PC-3 (cell line): Measurements from ENCODE around the gene GALNT18. TPM values are rescaled to one million over a fixed set of nuclear protein-coding genes. Genes with fewer than 3 reads are reported as not detected.

Source experiments
- ATAC-seq: fragments of 200-7000 bp; cut with Tn5 transposase; 2 replicates; pipeline ENCODE4 v1.9.1; 2020; ENCODE audit warnings: mild to moderate bottlenecking, moderate library complexity
- BruUV-seq: library from RNA; stranded (reverse); fragments of 400-500 nt; replicated peaks from 2 replicates; lab custom pipeline; 2021; lab: Mats Ljungman, UMichigan
- CTCF ChIA-PET: fragments of 300-600 bp; sonication (Branson Sonifier 250); formaldehyde crosslinking; loops from one replicate; lab custom pipeline; 2022; ENCODE audit warnings: antibody characterized with exemption; lab: Charles Lee
- POLR2A ChIA-PET: fragments of 300-600 bp; sonication (Branson Sonifier 250); formaldehyde crosslinking; loops from one replicate; lab custom pipeline; 2022; ENCODE audit warnings: antibody characterized with exemption; ENCODE audit not compliant: unreplicated experiment; lab: Charles Lee
- DNase-seq: peaks from one replicate; pipeline ENCODE4 v3.0.0-alpha.2; 2015
- H2AFZ ChIP-seq: fragments of 300-600 bp; sonication (generic); 2 replicates; pipeline ENCODE4 v1.6.0; 2016; ENCODE audit warnings: antibody characterized with exemption, low read length
- H3F3A ChIP-seq: fragments of 300-600 bp; sonication (generic); one replicate; pipeline ENCODE4 v1.6.0; 2017; ENCODE audit warnings: antibody characterized with exemption, low read length, control low read depth, mild to moderate bottlenecking; ENCODE audit not compliant: unreplicated experiment
- H3K27ac ChIP-seq: fragments of 300-600 bp; sonication (generic); 2 replicates; pipeline ENCODE4 v1.5.1; 2016; ENCODE audit warnings: mild to moderate bottlenecking, low read length
- H3K27me3 ChIP-seq: fragments of 300-600 bp; sonication (generic); 2 replicates; pipeline ENCODE4 v1.6.1; 2016; ENCODE audit warnings: low read length, mixed read lengths
- H3K36me3 ChIP-seq: fragments of 300-600 bp; sonication (generic); 2 replicates; pipeline ENCODE4 v1.6.1; 2016; ENCODE audit warnings: low read depth, mixed run types, low read length, mixed read lengths
- H3K4me1 ChIP-seq: fragments of 300-600 bp; sonication (generic); 2 replicates; pipeline ENCODE4 v1.5.1; 2016; ENCODE audit warnings: low read length; ENCODE audit not compliant: insufficient read depth
- H3K4me2 ChIP-seq: fragments of 300-600 bp; sonication (generic); 2 replicates; pipeline ENCODE4 v1.6.0; 2016; ENCODE audit warnings: low read length
- H3K4me3 ChIP-seq: fragments of 300-600 bp; sonication (generic); 2 replicates; pipeline ENCODE4 v1.5.1; 2016; ENCODE audit warnings: mild to moderate bottlenecking, low read length, mixed read lengths
- H3K79me2 ChIP-seq: fragments of 300-600 bp; sonication (generic); 2 replicates; pipeline ENCODE4 v1.6.1; 2017; ENCODE audit warnings: low read length, mixed read lengths
- H3K9ac ChIP-seq: fragments of 300-600 bp; sonication (generic); 2 replicates; pipeline ENCODE4 v1.6.0; 2016; ENCODE audit warnings: mild to moderate bottlenecking, low read length
- H3K9me2 ChIP-seq: fragments of 300-600 bp; sonication (generic); replicated peaks from 2 replicates; pipeline ENCODE4 v1.6.1; 2016; ENCODE audit warnings: mixed run types, low read length, mixed read lengths
- H3K9me3 ChIP-seq: fragments of 300-600 bp; sonication (generic); 2 replicates; pipeline ENCODE4 v1.6.1; 2016; ENCODE audit warnings: low read length, mixed read lengths
- H4K20me1 ChIP-seq: fragments of 300-600 bp; sonication (generic); 2 replicates; pipeline ENCODE4 v1.6.1; 2016; ENCODE audit warnings: low read length, mixed read lengths
- EZH2 ChIP-seq: fragments of 300-600 bp; sonication (generic); IDR thresholded peaks from one replicate; pipeline ENCODE4 v1.6.1; 2017; ENCODE audit warnings: antibody characterized with exemption, mild to moderate bottlenecking, low read length; ENCODE audit not compliant: unreplicated experiment
- EZH2phosphoT487 ChIP-seq: fragments of 300-600 bp; sonication (generic); IDR thresholded peaks from 2 replicates; pipeline ENCODE4 v1.6.1; 2018; ENCODE audit warnings: mild to moderate bottlenecking, antibody characterized with exemption, low read length, borderline replicate concordance
- intact Hi-C: fragments of 100-400 bp; cut with micrococcal nuclease; formaldehyde crosslinking; loops from 2 replicates; pipeline ENCODE4 v1.9.0; 2023
- total RNA-seq: library from RNA; depleted of rRNA; stranded (reverse); fragments of >200 nt; gene quantifications from 2 replicates; pipeline ENCODE4 v1.2.3, GENCODE V29; 2014
- TF ChIP-seq, protein P1 (sequence below): fragments of 300-600 bp; sonication (generic); conservative IDR thresholded peaks from 2 replicates; pipeline ENCODE4 v1.5.1; 2017; ENCODE audit warnings: antibody characterized with exemption, low read depth, mild to moderate bottlenecking, low read length

The GALNT18 gene
- total RNA-seq, 1 experiment from 2014 or later: 34.5 TPM

DNA sequence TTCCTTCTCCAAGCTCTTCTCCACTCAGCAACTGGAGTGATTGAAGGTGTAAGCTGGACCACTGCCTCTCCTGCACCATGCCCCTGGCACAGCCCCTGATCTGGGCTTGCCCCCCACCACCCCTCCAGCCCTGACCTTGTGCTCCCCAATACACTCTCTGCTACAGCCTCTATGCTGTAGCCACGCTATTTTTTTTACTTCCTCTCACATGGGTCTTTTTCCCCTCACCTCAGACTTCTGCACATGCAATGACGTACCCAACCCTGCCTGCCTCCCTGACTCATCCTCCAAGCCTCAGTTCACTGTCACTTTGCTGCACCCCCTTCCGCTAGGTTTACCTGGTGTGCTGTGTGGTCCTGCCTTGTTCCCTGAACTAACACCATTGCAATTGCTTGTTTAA is 277.8 kb downstream of the GALNT18 start:
- H3K9ac ChIP-seq: no peak overlapping the region
- TF ChIP-seq, protein P1, sequence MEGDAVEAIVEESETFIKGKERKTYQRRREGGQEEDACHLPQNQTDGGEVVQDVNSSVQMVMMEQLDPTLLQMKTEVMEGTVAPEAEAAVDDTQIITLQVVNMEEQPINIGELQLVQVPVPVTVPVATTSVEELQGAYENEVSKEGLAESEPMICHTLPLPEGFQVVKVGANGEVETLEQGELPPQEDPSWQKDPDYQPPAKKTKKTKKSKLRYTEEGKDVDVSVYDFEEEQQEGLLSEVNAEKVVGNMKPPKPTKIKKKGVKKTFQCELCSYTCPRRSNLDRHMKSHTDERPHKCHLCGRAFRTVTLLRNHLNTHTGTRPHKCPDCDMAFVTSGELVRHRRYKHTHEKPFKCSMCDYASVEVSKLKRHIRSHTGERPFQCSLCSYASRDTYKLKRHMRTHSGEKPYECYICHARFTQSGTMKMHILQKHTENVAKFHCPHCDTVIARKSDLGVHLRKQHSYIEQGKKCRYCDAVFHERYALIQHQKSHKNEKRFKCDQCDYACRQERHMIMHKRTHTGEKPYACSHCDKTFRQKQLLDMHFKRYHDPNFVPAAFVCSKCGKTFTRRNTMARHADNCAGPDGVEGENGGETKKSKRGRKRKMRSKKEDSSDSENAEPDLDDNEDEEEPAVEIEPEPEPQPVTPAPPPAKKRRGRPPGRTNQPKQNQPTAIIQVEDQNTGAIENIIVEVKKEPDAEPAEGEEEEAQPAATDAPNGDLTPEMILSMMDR: no peak
- H3K4me1 ChIP-seq: no peaks in the 10 kb centered on the region
- H3K36me3 ChIP-seq: no peaks in the 10 kb centered on the region
- POLR2A ChIA-PET: no interaction called here
- ATAC-seq: no peak
- intact Hi-C loops: no loop called here
- CTCF ChIA-PET: no interaction called here
- H3K9me2 ChIP-seq: no peaks in the 10 kb centered on the region
- H2AFZ ChIP-seq: no peak overlapping the region
- no peak overlapping the region for H3K4me3 ChIP-seq
- no peak overlapping the region for H3K27ac ChIP-seq
- no peaks in the 10 kb centered on the region for H3K79me2 ChIP-seq
- H4K20me1 ChIP-seq: no peaks in the 10 kb centered on the region
- no peak overlapping the region for H3K4me2 ChIP-seq
- no peak for DNase-seq
- H3F3A ChIP-seq: no peaks in the 10 kb centered on the region
- BruUV-seq: no TSS peak
- no peaks in the 10 kb centered on the region for H3K27me3 ChIP-seq
- H3K9me3 ChIP-seq: no peaks in the 10 kb centered on the region

DNA sequence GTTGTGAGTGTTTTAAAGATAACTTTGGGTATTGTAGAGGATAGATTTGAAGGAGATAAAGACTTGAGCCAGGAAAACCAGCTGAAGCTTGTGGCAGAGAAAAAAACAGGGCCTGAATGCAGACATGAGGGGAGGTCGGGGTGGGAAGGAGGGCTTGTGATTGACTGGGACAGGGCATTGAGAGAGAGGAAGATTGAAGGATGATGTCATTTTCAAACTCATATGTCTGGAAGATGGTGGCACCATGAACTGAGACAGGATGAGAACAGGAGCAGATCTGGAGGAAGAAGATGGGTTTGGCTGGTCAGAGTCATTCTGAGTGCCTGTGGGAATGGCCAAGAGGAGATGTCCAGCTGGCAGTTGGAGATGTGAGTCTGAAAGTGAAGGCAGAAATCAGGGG is 283.5 kb downstream of the GALNT18 start:
- H3K4me1 ChIP-seq: no peaks in the 10 kb centered on the region
- no peak overlapping the region for H3K9ac ChIP-seq
- no peaks in the 10 kb centered on the region for H3K79me2 ChIP-seq
- intact Hi-C loops: no loop called here
- H3F3A ChIP-seq: no peaks in the 10 kb centered on the region
- ChIA-PET POLR2A (no interaction called here), CTCF (no interaction called here)
- no peaks in the 10 kb centered on the region for H3K36me3 ChIP-seq
- H3K4me3 ChIP-seq: no peak overlapping the region
- H4K20me1 ChIP-seq: no peaks in the 10 kb centered on the region
- no peak overlapping the region for H2AFZ ChIP-seq
- no peak overlapping the region for H3K27ac ChIP-seq
- H3K9me2 ChIP-seq: no peaks in the 10 kb centered on the region
- no peak overlapping the region for H3K4me2 ChIP-seq
- no peak for TF ChIP-seq EZH2phosphoT487
- TF ChIP-seq, protein P1: no peak
- no peak for TF ChIP-seq EZH2
- H3K9me3 ChIP-seq: no peaks in the 10 kb centered on the region
- no TSS peak for BruUV-seq
- no peak for DNase-seq
- no peak for ATAC-seq
- H3K27me3 ChIP-seq: no peaks in the 10 kb centered on the region

DNA sequence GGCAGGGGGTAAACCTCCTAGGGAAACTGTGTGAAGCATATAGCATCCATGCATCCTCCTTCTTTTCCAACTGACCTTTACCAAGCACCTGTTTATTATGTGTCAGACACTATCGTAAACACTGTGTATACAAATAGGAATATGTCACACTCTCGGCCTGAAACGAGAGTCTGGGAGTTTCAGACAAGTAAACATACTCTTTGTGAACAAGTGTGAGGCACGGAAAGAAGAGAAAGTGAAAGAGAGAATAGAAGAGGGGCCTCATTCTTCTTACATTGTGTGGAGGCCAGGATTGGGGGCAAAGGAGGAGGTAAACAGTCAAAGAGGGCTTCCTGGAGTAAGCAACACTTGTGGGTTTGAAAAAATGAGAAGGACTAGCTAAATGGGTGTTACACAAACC is 285.1 kb downstream of the GALNT18 start:
- no peaks in the 10 kb centered on the region for H3K4me1 ChIP-seq
- TF ChIP-seq, protein P1: no peak
- TF ChIP-seq EZH2phosphoT487 (no peak), EZH2 (no peak)
- DNase-seq: no peak
- H3K27me3 ChIP-seq: no peaks in the 10 kb centered on the region
- H3K9me2 ChIP-seq: no peaks in the 10 kb centered on the region
- no peak for ATAC-seq
- no peaks in the 10 kb centered on the region for H4K20me1 ChIP-seq
- intact Hi-C loops: no loop called here
- H2AFZ ChIP-seq: no peak overlapping the region
- H3F3A ChIP-seq: no peaks in the 10 kb centered on the region
- H3K36me3 ChIP-seq: no peaks in the 10 kb centered on the region
- CTCF ChIA-PET: no interaction called here
- no TSS peak for BruUV-seq
- H3K9me3 ChIP-seq: no peaks in the 10 kb centered on the region
- POLR2A ChIA-PET: no interaction called here
- H3K9ac ChIP-seq: no peak overlapping the region
- no peak overlapping the region for H3K27ac ChIP-seq
- H3K4me2 ChIP-seq: no peak overlapping the region
- no peak overlapping the region for H3K4me3 ChIP-seq
- H3K79me2 ChIP-seq: no peaks in the 10 kb centered on the region
